PC-9 (cell line): ENCODE data around the gene RAMP2. TPM values are rescaled to one million over a fixed set of nuclear protein-coding genes. Genes with fewer than 3 reads are reported as not detected.
"Not testable (repeated sequence)": the region's sequence is repeated elsewhere in the genome, so short reads cannot be mapped to it uniquely, and the experiment has no call there.

Experiments
- BruUV-seq: library from RNA; stranded (reverse); fragments of 400-500 nt; replicated peaks from 2 replicates; lab custom pipeline; 2021; lab: Mats Ljungman, UMichigan
- CTCF ChIA-PET: fragments of 300-600 bp; sonication (Branson Sonifier 250); formaldehyde crosslinking; loops from one replicate; lab custom pipeline; 2022; ENCODE audit warnings: antibody characterized with exemption; lab: Charles Lee
- POLR2A ChIA-PET: fragments of 300-600 bp; sonication (Branson Sonifier 250); formaldehyde crosslinking; loops from one replicate; lab custom pipeline; 2022; ENCODE audit warnings: antibody characterized with exemption; ENCODE audit not compliant: unreplicated experiment; lab: Charles Lee
- DNase-seq, 2 experiments: peaks; one replicate each; pipeline versions ENCODE4 v3.0.0 to v3.0.0-alpha.2; 2015 to 2022; ENCODE audit warnings: mixed read lengths in 1 of 2
- H2AFZ ChIP-seq: fragments of 200-600 bp; sonication (generic); 2 replicates; pipeline ENCODE4 v1.8.1; 2017; ENCODE audit warnings: antibody characterized with exemption
- H3F3A ChIP-seq: fragments of 200-600 bp; sonication (generic); 2 replicates; pipeline ENCODE4 v1.8.1; 2017; ENCODE audit warnings: antibody characterized with exemption, mild to moderate bottlenecking, low read depth; ENCODE audit not compliant: insufficient read depth
- H3K27ac ChIP-seq: fragments of 200-600 bp; sonication (generic); 2 replicates; pipeline ENCODE4 v1.6.1; 2016; ENCODE audit warnings: mixed run types
- H3K27me3 ChIP-seq: fragments of 200-600 bp; sonication (generic); 2 replicates; pipeline ENCODE4 v1.6.1; 2016; ENCODE audit warnings: low read depth, mixed run types; ENCODE audit not compliant: insufficient read depth
- H3K36me3 ChIP-seq: fragments of 200-600 bp; sonication (generic); 2 replicates; pipeline ENCODE4 v1.6.1; 2016; ENCODE audit warnings: low read depth, mixed run types
- H3K4me1 ChIP-seq: fragments of 200-600 bp; sonication (generic); replicated peaks from 2 replicates; pipeline ENCODE4 v1.6.1; 2016; ENCODE audit warnings: mixed run types; ENCODE audit not compliant: insufficient read depth
- H3K4me2 ChIP-seq: fragments of 200-600 bp; sonication (generic); 2 replicates; pipeline ENCODE4 v1.6.1; 2017; ENCODE audit warnings: mixed run types
- H3K4me3 ChIP-seq: fragments of 200-600 bp; sonication (generic); 2 replicates; pipeline ENCODE4 v1.6.1; 2016; ENCODE audit warnings: mixed run types
- H3K79me2 ChIP-seq: fragments of 200-600 bp; sonication (generic); 2 replicates; pipeline ENCODE4 v1.6.1; 2017; ENCODE audit warnings: low read depth, mixed run types
- H3K9me2 ChIP-seq: fragments of 200-600 bp; sonication (generic); 2 replicates; pipeline ENCODE4 v1.8.1; 2017; ENCODE audit warnings: mild to moderate bottlenecking; ENCODE audit not compliant: insufficient read depth
- H3K9me3 ChIP-seq: fragments of 200-600 bp; sonication (generic); 2 replicates; pipeline ENCODE4 v1.8.1; 2016; ENCODE audit warnings: low read depth; ENCODE audit not compliant: insufficient read depth
- H4K20me1 ChIP-seq: fragments of 200-600 bp; sonication (generic); 2 replicates; pipeline ENCODE4 v1.8.1; 2017; ENCODE audit not compliant: insufficient read depth
- CTCF ChIP-seq: fragments of 200-600 bp; sonication (generic); conservative IDR thresholded peaks from 2 replicates; pipeline ENCODE4 v1.6.1; 2017; ENCODE audit warnings: mixed run types, antibody characterized with exemption, mild to moderate bottlenecking, moderate library complexity
- EZH2 ChIP-seq: fragments of 200-600 bp; sonication (generic); IDR thresholded peaks from 2 replicates; pipeline ENCODE4 v1.8.0; 2017; ENCODE audit warnings: antibody characterized with exemption, low read depth
- intact Hi-C: fragments of 100-400 bp; cut with micrococcal nuclease; formaldehyde crosslinking; loops from one replicate; pipeline ENCODE4 v1.10.0; 2022; ENCODE audit not compliant: unreplicated experiment
- total RNA-seq: library from RNA; stranded (reverse); gene quantifications from 2 replicates; pipeline ENCODE4 v1.2.3, GENCODE V29; 2021

RAMP2 gene
- total RNA-seq, 1 experiment from 2014 or later = not detected

- CTCF ChIA-PET = interaction anchor here (0.7 kb wide), 1 partner anchor 85 kb away, joined by 3 read pairs; no protein-coding TSS in a partner anchor
- intact Hi-C loops = no loop called here
- DNase-seq = no peak
- H3K27me3 ChIP-seq = no peaks in the 10 kb centered on the region
- no peaks in the 10 kb centered on the region for H4K20me1 ChIP-seq
- POLR2A ChIA-PET = no interaction called here
- no TSS peak for BruUV-seq
- H3K4me1 ChIP-seq = no peaks in the 10 kb centered on the region
- no peaks in the 10 kb centered on the region for H3K9me2 ChIP-seq
- H3K36me3 ChIP-seq = no peaks in the 10 kb centered on the region
- no peak overlapping the region for H3K27ac ChIP-seq
- no peaks in the 10 kb centered on the region for H3K79me2 ChIP-seq
- H3F3A ChIP-seq = no peaks in the 10 kb centered on the region
- H3K4me2 ChIP-seq = no peak overlapping the region
- H3K9me3 ChIP-seq = no peaks in the 10 kb centered on the region
- TF ChIP-seq CTCF (no peak), EZH2 (no peak)
- no peak overlapping the region for H3K4me3 ChIP-seq
- no peak overlapping the region for H2AFZ ChIP-seq
These were observed 35.9 kb upstream of the RAMP2 start for GRCh38 chr17:42725143-42725542.

- Histone ChIP-seq H3K27ac (no peak overlapping the region), H3K79me2 (peaks cover 13% of the 10 kb centered on the region; the same call in 1 of the 2 replicates), H3K36me3 (no peaks in the 10 kb centered on the region), H3K9me2 (no peaks in the 10 kb centered on the region), H3K4me3 (no peak overlapping the region), H3K4me2 (no peak overlapping the region), H3K9me3 (no peaks in the 10 kb centered on the region), H4K20me1 (no peaks in the 10 kb centered on the region), H3K27me3 (no peaks in the 10 kb centered on the region), H3F3A (no peaks in the 10 kb centered on the region), H3K4me1 (peaks cover 10% of the 10 kb centered on the region; the same call in 1 of the 2 replicates), H2AFZ (no peak overlapping the region)
- TF ChIP-seq EZH2 (no peak), CTCF (no peak)
- DNase-seq = no peak
- BruUV-seq = no TSS peak
- ChIA-PET POLR2A (no interaction called here), CTCF (no interaction called here)
- intact Hi-C loops = no loop called here
These were observed 20.3 kb upstream of the RAMP2 start for GRCh38 chr17:42740699-42741098.

GRCh38 chr17:42742916-42743315, 18.1 kb upstream of the RAMP2 start:
- intact Hi-C loops, CTCF ChIA-PET, H3K4me2 ChIP-seq, H3K9me3 ChIP-seq, H3F3A ChIP-seq, H3K9me2 ChIP-seq, H3K4me3 ChIP-seq, H2AFZ ChIP-seq, POLR2A ChIA-PET, H3K27ac ChIP-seq, BruUV-seq, H3K27me3 ChIP-seq, DNase-seq, H4K20me1 ChIP-seq, H3K36me3 ChIP-seq: not testable (repeated sequence)
- Histone ChIP-seq H3K79me2 (peaks cover 13% of the 10 kb centered on the region; the same call in 1 of the 2 replicates), H3K4me1 (peaks cover 10% of the 10 kb centered on the region; the same call in 1 of the 2 replicates)
